NCI-H2107 treated with DMSO at 0.1 percent for 48 hours (cell line): ENCODE measurements around the gene ANKRD23.

Source experiments
- DNase-seq: peaks from one replicate; lab custom pipeline; 2025; ENCODE audit not compliant: unreplicated experiment; lab: John Stamatoyannopoulos, UW

The ANKRD23 gene

GRCh38 chr2:96877631-96878092, 33.8 kb upstream of the ANKRD23 start:
- no peak for DNase-seq

DNA sequence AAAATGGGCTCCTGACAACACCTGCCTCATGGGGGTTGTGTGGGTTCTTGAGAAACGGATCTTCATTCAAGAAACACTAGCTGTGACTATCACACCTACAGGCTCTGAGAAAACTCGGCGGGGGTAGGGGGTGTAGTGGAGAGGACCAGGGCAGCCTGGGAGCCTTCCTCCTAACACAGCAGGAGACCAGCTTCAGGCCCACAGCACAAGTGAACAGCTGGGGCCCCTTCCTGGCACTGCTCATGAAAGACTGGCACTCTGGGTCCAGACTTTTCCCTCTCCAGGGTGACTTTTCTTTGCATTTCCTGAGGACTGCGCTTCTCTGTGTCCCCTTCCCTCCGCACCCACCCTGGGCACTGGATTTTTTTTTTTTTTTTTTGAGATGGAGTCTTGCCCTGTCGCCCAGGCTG, 33.2 kb upstream of the ANKRD23 start:
- no peak for DNase-seq

DNA sequence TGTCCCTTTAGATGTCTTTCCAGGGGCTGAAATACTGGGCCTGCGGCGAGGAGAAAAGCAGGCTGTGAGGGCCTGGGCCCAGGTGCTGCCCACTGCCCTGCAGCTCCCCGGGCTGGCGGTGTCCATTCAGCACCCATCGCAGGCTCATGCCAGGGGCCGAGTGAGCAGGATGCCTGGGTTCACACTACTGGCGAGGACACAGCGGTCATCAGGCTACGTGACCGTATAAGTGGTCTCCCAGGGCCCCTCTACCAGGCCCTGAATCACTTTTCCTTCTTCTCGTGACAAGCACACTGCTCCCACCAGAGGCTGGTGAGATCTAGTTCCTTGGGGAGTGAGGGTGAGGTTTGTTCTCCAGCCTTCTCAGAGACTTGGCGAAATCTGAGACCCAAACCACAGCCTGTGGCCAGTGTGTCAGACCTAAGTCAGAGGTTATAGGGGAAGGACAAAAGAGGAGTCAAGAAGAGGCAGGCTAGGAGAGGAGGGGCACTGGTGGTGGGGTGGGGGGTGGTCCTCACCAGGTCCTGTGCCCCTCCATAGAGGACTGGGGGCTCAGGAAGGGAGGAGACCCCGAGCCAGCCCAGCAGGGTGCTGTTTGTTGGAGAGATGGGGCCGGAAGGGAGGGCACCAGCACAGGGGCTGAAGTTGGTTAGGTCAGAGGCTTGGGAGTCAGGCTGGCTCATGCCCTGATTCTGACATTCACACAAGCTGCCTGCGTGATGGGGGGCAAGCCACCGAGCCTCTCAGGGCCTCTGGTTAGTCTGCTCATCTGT, 32.6 kb upstream of the ANKRD23 start:
- DNase-seq, result no peak

DNA sequence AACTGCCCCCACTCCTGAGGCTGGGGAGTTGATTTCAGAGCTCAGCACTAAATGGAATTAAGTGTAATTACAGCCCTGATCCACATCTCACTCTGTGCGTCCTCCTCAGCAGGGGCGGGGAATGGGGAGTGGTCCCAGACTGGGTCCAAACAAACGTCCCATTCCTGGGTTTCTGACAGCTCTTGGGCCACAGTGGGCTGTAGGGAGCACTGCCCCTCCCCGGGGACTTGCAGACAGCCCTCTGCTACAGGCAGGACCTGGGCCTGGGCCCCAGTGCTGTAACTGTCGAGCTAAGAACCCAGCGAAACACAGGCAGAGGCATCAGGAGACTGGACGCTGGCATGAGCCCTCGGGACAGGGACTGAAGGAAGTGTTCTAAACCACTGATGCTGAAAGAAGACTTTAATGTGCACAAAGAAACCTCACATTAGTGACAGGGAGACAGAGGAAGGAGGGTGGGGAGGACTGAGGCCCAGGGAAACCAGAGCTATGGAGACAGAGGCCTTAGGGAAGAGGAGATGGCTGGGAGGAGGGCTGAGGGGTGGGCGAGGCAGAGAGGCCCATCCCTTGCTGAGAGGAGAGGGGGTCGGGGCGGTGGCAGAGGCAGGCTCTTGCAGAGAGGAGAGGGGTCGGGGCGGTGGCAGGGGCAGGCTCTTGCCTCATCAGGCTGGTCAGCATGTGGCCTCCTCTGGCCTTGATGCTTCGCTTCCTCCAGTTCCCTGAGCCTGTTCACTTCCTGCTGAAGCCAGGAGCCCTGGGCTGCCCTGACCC, 31.9 kb upstream of the ANKRD23 start:
- no peak for DNase-seq

DNA sequence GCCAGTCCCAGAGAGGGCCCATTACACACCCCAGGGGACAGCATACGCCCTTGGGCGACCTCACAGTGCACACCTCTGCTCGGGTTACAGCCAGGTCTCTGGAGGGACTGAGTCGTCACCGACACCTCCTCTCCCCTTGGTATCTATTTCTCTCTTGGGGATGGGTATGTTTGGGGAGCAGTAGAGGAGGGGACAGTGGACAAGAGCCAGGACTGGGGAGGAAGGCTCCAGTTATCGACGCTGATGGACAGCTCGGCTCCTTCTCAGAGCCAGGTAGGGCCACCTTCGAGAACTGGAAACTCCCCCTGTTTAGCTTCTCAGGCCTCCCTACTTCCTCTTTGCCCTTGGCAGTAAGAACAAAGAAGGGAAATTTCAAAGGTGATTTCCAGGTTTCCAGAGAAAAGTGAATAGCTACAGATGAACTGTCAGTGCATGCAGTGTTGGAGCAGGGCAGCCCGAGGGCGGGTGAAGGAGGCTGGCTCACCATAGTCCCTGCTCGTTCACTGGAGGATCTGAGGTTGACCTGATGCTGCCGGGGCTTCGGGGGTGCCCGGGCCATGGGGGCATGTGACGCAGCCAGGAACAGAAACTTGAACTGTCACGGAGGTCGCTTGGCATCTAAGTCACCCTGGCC, 30.5 kb upstream of the ANKRD23 start:
- DNase-seq, result no peak

DNA sequence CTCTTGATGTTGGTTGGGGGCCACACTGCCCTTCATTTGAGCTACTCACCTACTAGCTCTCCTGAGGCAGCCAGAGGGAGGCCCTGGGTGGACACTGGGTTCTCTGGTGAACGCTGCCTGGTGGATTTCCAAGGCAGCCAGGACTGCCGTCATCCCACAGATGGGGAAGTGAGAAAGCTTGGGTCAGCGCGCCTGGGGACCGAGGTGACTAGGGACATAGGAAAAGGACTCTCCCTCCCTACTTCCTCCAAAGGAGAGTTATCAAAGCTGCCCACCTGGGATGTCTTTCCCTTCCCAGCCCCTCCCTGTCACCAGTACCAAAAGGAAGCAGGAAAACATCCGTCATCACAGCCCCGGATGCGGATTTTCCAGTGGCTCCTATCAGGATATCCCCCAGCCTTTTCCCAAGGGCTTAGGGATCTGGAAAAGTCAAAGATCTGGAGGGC, 29.9 kb upstream of the ANKRD23 start:
- DNase-seq, result no peak

GRCh38 chr2:96872591-96873349, 28.9 kb upstream of the ANKRD23 start:
- no peak for DNase-seq

GRCh38 chr2:96870626-96871255, 26.9 kb upstream of the ANKRD23 start:
- DNase-seq, result peak; percentile 51

GRCh38 chr2:96869822-96870625, 26.2 kb upstream of the ANKRD23 start, which contains the start of gene SEMA4C:
Gene SEMA4C, minus strand, starts transcription at chr2:96870080. Its CDS starts 2,194 bp downstream, at chr2:96867886.
- no peak for DNase-seq

GRCh38 chr2:96869281-96869821, 25.5 kb upstream of the ANKRD23 start:
- DNase-seq, result no peak

- no peak for DNase-seq
Measured at GRCh38 chr2:96868555-96869280, 24.9 kb upstream of the ANKRD23 start.

- DNase-seq, result no peak
Measured at GRCh38 chr2:96867756-96868554, 24.1 kb upstream of the ANKRD23 start.

DNA sequence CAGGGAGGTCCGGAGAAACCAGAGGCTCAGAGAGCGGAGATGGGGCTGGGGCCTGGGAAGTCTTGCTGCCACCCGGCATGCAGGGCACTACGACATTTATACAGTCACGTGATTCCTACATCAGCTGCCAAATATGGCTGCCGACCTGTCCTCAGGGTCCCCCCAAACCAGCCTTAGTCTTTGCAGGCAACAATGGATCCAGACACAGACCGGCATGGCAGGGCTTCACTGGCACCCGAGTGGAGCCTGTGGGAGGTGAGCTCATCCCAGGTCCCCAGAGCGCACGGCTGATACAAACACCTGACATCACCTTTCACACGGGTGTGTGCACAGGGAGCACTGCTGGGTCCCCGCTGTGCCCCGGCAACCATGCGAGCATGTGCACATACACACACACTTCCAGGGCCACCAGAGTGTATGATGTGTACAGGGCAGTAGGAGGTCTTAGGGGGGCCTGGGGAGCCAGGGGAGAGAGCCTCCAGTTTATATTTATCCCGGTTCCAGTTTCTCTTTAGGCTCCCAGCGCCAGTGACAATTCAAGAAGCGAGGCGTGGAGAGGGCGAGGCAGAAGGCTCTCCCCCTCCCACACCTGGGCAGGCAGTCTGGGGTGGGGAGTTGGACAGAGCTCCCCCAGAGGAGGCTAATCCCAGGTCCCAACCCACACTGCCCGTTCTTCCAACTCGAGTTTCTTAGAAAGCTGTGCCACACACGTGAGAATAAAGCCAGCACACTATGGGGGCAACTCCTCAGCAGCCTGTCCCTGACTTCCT, 23.4 kb upstream of the ANKRD23 start:
- no peak for DNase-seq

GRCh38 chr2:96866586-96866985, 22.8 kb upstream of the ANKRD23 start:
- no peak for DNase-seq

- DNase-seq, result no peak
Measured at GRCh38 chr2:96866149-96866548, 22.3 kb upstream of the ANKRD23 start.

- no peak for DNase-seq
Measured at GRCh38 chr2:96865654-96866053, 21.8 kb upstream of the ANKRD23 start.
